Measurements from ENCODE around the gene ADCY10. TPM values are rescaled to one million over a fixed set of nuclear protein-coding genes. Genes with fewer than 3 reads are reported as not detected.

ADCY10 gene
- total and polyA plus RNA-seq, 2 experiments from 2014 or later = 0.93 to 1.5 TPM

- Histone ChIP-seq H3K36me3 (replicated peaks; ENCODE audit: insufficient read depth, low read depth) (peaks cover 3% of the 10 kb centered on the region), H3K4me3 (no peak overlapping the region), H2AFZ (no peak overlapping the region), H3K9me2 (replicated peaks; ENCODE audit: insufficient read depth) (no peaks in the 10 kb centered on the region), H3K4me1 (ENCODE audit: insufficient read depth) (no peaks in the 10 kb centered on the region), H3K27ac (no peak overlapping the region), H3K9me3 (ENCODE audit: low read depth) (no peaks in the 10 kb centered on the region), H4K20me1 (ENCODE audit: insufficient read depth, poor library complexity, severe bottlenecking) (no peaks in the 10 kb centered on the region), H3K4me2 (no peak overlapping the region), H3K79me2 (no peaks in the 10 kb centered on the region), H3K27me3 (no peaks in the 10 kb centered on the region)
- DNase-seq (ENCODE audit: low spot score) = no peak
- TF ChIP-seq EZH2phosphoT487 (IDR thresholded peaks at IDR 0.05; ENCODE audit: low read depth, severe bottlenecking, unreplicated experiment) (no peak), CTCF (IDR thresholded peaks at IDR 0.05; ENCODE audit: poor library complexity) (no peak), EZH2 (IDR thresholded peaks at IDR 0.05; ENCODE audit: borderline replicate concordance) (no peak)
- WGBS (ENCODE audit: low lambda C conversion rate, missing lambda C conversion rate) = 88% methylated on average over 5 of the region's 5 CpGs
These were observed 127.4 kb downstream of the ADCY10 start for GRCh38 chr1:167786502-167786901.

GRCh38 chr1:167784876-167785550 is 128.9 kb downstream of the ADCY10 start:
- TF ChIP-seq EZH2 (IDR thresholded peaks at IDR 0.05; ENCODE audit: borderline replicate concordance) (no peak), EZH2phosphoT487 (IDR thresholded peaks at IDR 0.05; ENCODE audit: low read depth, severe bottlenecking, unreplicated experiment) (no peak), CTCF (IDR thresholded peaks at IDR 0.05; ENCODE audit: poor library complexity) (no peak)
- Histone ChIP-seq H3K4me2 (no peak overlapping the region), H3K79me2 (no peaks in the 10 kb centered on the region), H3K9me3 (ENCODE audit: low read depth) (no peaks in the 10 kb centered on the region), H2AFZ (no peak overlapping the region), H3K36me3 (replicated peaks; ENCODE audit: insufficient read depth, low read depth) (peaks cover 3% of the 10 kb centered on the region), H3K27ac (no peak overlapping the region), H3K9me2 (replicated peaks; ENCODE audit: insufficient read depth) (no peaks in the 10 kb centered on the region), H3K4me3 (no peak overlapping the region), H4K20me1 (ENCODE audit: insufficient read depth, poor library complexity, severe bottlenecking) (no peaks in the 10 kb centered on the region), H3K27me3 (no peaks in the 10 kb centered on the region), H3K4me1 (ENCODE audit: insufficient read depth) (no peaks in the 10 kb centered on the region)
- DNase-seq (ENCODE audit: low spot score) = no peak
- 99% methylated on average over 3 of the region's 3 CpGs for WGBS (ENCODE audit: low lambda C conversion rate, missing lambda C conversion rate)

- no peaks in the 10 kb centered on the region for H3K9me3 ChIP-seq (ENCODE audit: low read depth)
- no peaks in the 10 kb centered on the region for H3K4me1 ChIP-seq (ENCODE audit: insufficient read depth)
- H3K4me2 ChIP-seq = no peak overlapping the region
- H3K9me2 ChIP-seq (replicated peaks; ENCODE audit: insufficient read depth) = no peaks in the 10 kb centered on the region
- no peaks in the 10 kb centered on the region for H3K27me3 ChIP-seq
- H2AFZ ChIP-seq = no peak overlapping the region
- H3K27ac ChIP-seq = no peak overlapping the region
- no peaks in the 10 kb centered on the region for H3K79me2 ChIP-seq
- no peaks in the 10 kb centered on the region for H3K36me3 ChIP-seq (replicated peaks; ENCODE audit: insufficient read depth, low read depth)
- 100% methylated on average over 1 of the region's 1 CpG for WGBS (ENCODE audit: low lambda C conversion rate, missing lambda C conversion rate)
- no peaks in the 10 kb centered on the region for H4K20me1 ChIP-seq (ENCODE audit: insufficient read depth, poor library complexity, severe bottlenecking)
- no peak for DNase-seq (ENCODE audit: low spot score)
- TF ChIP-seq CTCF (IDR thresholded peaks at IDR 0.05; ENCODE audit: poor library complexity) (no peak), EZH2 (IDR thresholded peaks at IDR 0.05; ENCODE audit: borderline replicate concordance) (no peak), EZH2phosphoT487 (IDR thresholded peaks at IDR 0.05; ENCODE audit: low read depth, severe bottlenecking, unreplicated experiment) (no peak)
- H3K4me3 ChIP-seq = no peak overlapping the region
These were observed 131.0 kb downstream of the ADCY10 start for GRCh38 chr1:167782946-167783345.

Data from hepatocyte (in vitro differentiated cells).